Muscle of leg (tissue), 11 donors: ENCODE results near the gene USP32. TPM values are rescaled to one million over a fixed set of nuclear protein-coding genes. Genes with fewer than 3 reads are reported as not detected.

Source experiments
- DNase-seq: peaks from one replicate; pipeline ENCODE4 v3.0.0; 2013
- H3K27ac ChIP-seq: one replicate; pipeline ENCODE4 v1.5.1; 2013; ENCODE audit warnings: mild to moderate bottlenecking, low read length, control low read depth
- H3K27me3 ChIP-seq: one replicate; pipeline ENCODE4 v1.6.1; 2013; ENCODE audit warnings: low read length; ENCODE audit not compliant: control insufficient read depth, insufficient read depth
- H3K36me3 ChIP-seq: one replicate; pipeline ENCODE4 v1.6.1; 2013; ENCODE audit warnings: low read length; ENCODE audit not compliant: control insufficient read depth, insufficient read depth
- H3K4me1 ChIP-seq: one replicate; pipeline ENCODE4 v1.6.1; 2013; ENCODE audit warnings: low read length; ENCODE audit not compliant: control insufficient read depth, insufficient read depth
- H3K4me3 ChIP-seq: one replicate; pipeline ENCODE4 v1.5.1; 2013; ENCODE audit warnings: low read length, control low read depth
- H3K9me3 ChIP-seq: replicated peaks from 2 replicates; pipeline ENCODE4 v1.6.1; 2013; ENCODE audit warnings: low read depth, low read length; ENCODE audit not compliant: control insufficient read depth
- WGBS: methylation state at CpG from one replicate; pipeline ENCODE4 v1.1.5; 2013; ENCODE audit warnings: missing lambda C conversion rate; ENCODE audit not compliant: insufficient coverage; 5-methylcytosine and 5-hydroxymethylcytosine counted together
- polyA plus RNA-seq, 8 donors: library from polyadenylated mRNA; unstranded; fragments of 120-200 nt; gene quantifications; one replicate each; pipeline versions ENCODE4 v1.2.1 to v1.2.3, GENCODE V29; 2013; ENCODE audit warnings: inconsistent platforms in 1 of 8, low replicate concordance in 1 of 8; ENCODE audit not compliant: insufficient read length in 8 of 8, insufficient read depth in 1 of 8
- total RNA-seq: library from RNA; stranded (reverse); fragments of 120-200 nt; gene quantifications from one replicate; pipeline ENCODE4 v1.2.4, GENCODE V29; 2013

The USP32 gene
- total and polyA plus RNA-seq, 9 donors: 16.7 to 26.9 (median 23.2) TPM

GRCh38 chr17:60372790-60373483, 19.0 kb downstream of the USP32 start:
- Histone ChIP-seq H3K4me3 (no peak overlapping the region), H3K4me1 (no peaks in the 10 kb centered on the region), H3K27me3 (no peaks in the 10 kb centered on the region), H3K9me3 (no peaks in the 10 kb centered on the region), H3K36me3 (no peaks in the 10 kb centered on the region), H3K27ac (no peak overlapping the region)
- no peak for DNase-seq
- no CpG with 5 or more reads among the region's 6 CpGs for WGBS

GRCh38 chr17:60371818-60372510, 20.0 kb downstream of the USP32 start:
- H3K9me3 ChIP-seq: no peaks in the 10 kb centered on the region
- no peak overlapping the region for H3K27ac ChIP-seq
- DNase-seq: no peak
- no peaks in the 10 kb centered on the region for H3K4me1 ChIP-seq
- H3K36me3 ChIP-seq: no peaks in the 10 kb centered on the region
- no CpG with 5 or more reads among the region's 4 CpGs for WGBS
- H3K4me3 ChIP-seq: no peak overlapping the region
- H3K27me3 ChIP-seq: no peaks in the 10 kb centered on the region

DNA sequence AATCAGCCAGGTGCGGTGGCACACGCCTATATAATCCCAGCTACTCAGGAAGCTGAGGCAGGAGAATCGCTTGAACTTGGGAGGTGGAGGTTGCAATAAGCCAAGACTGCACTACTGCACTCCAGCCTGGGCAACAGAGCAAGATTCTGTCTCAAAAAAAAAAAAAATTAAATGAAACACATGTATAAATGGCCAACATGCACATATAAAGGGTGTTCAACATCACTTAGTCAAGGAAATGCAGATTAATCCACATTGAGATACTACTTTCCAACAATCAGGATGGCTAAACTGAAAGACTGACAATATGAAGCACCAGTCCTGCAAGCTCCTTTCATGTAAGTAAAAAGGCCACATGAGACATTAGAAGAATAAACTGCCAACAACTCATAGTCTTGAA, 20.5 kb downstream of the USP32 start:
- no CpG with 5 or more reads among the region's 3 CpGs for WGBS
- Histone ChIP-seq H3K36me3 (no peaks in the 10 kb centered on the region), H3K9me3 (no peaks in the 10 kb centered on the region), H3K4me3 (no peak overlapping the region), H3K4me1 (no peaks in the 10 kb centered on the region), H3K27me3 (no peaks in the 10 kb centered on the region), H3K27ac (no peak overlapping the region)
- no peak for DNase-seq

- no peak overlapping the region for H3K27ac ChIP-seq
- WGBS: 86% methylated on average over 1 of the region's 2 CpGs
- no peaks in the 10 kb centered on the region for H3K4me1 ChIP-seq
- no peak overlapping the region for H3K4me3 ChIP-seq
- H3K27me3 ChIP-seq: no peaks in the 10 kb centered on the region
- H3K9me3 ChIP-seq: no peaks in the 10 kb centered on the region
- no peak for DNase-seq
- no peaks in the 10 kb centered on the region for H3K36me3 ChIP-seq
Measured at GRCh38 chr17:60369727-60370126, 22.2 kb downstream of the USP32 start.

GRCh38 chr17:60363700-60364405, 28.1 kb downstream of the USP32 start:
- Histone ChIP-seq H3K4me3 (no peak overlapping the region), H3K27ac (no peak overlapping the region), H3K27me3 (no peaks in the 10 kb centered on the region), H3K9me3 (peaks cover 3% of the 10 kb centered on the region), H3K36me3 (no peaks in the 10 kb centered on the region), H3K4me1 (no peaks in the 10 kb centered on the region)
- no CpG with 5 or more reads among the region's 3 CpGs for WGBS
- no peak for DNase-seq

GRCh38 chr17:60362329-60362728, 29.6 kb downstream of the USP32 start:
- no peak for DNase-seq
- Histone ChIP-seq H3K36me3 (no peaks in the 10 kb centered on the region), H3K27ac (no peak overlapping the region), H3K4me1 (no peaks in the 10 kb centered on the region), H3K9me3 (peaks cover 3% of the 10 kb centered on the region), H3K27me3 (no peaks in the 10 kb centered on the region), H3K4me3 (no peak overlapping the region)
- no CpG with 5 or more reads among the region's 4 CpGs for WGBS

DNA sequence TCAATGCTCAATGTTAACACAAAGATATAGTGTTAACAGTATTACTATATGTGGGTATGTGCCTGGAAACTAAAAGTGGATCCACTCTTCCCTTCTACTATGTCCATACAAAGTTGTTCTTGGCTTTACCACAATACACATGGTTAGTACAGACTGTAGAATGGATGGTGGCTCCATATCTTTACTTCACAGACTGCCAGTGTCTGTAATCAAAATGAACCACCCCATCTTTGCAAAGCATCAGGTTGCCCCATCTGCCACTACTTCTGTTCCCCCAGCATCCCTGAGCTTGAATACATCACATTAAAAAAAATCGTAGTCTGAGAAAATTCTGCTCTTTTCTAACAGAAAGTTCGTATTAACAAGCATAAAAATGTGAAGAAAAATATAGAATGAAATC, 30.0 kb downstream of the USP32 start:
- DNase-seq: no peak
- H3K36me3 ChIP-seq: no peaks in the 10 kb centered on the region
- no peaks in the 10 kb centered on the region for H3K4me1 ChIP-seq
- no peaks in the 10 kb centered on the region for H3K27me3 ChIP-seq
- peaks cover 3% of the 10 kb centered on the region for H3K9me3 ChIP-seq
- H3K4me3 ChIP-seq: no peak overlapping the region
- no peak overlapping the region for H3K27ac ChIP-seq
- WGBS: no CpG with 5 or more reads among the region's 2 CpGs

DNA sequence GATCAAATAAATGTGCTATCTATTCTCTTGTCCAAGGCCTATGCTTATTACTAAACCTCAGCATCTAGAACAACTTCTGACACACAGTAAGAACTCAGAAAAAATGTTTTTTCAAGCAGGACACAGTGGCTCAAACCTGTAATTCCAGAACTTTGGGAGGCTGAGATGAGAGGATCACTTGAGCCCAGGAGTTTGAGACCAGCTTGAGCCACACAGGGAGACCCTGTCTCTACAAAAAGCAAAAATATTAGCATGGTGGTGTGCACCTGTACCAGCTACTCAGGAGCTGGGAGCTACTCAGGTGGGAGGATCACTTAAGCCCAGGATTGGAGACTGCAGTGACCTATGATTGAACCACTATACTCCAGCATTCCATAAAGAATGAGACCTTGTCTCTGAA, 32.5 kb downstream of the USP32 start:
- no peaks in the 10 kb centered on the region for H3K27me3 ChIP-seq
- no peak overlapping the region for H3K4me3 ChIP-seq
- peaks cover 3% of the 10 kb centered on the region for H3K9me3 ChIP-seq
- no peaks in the 10 kb centered on the region for H3K36me3 ChIP-seq
- H3K4me1 ChIP-seq: no peaks in the 10 kb centered on the region
- no peak for DNase-seq
- H3K27ac ChIP-seq: no peak overlapping the region

DNA sequence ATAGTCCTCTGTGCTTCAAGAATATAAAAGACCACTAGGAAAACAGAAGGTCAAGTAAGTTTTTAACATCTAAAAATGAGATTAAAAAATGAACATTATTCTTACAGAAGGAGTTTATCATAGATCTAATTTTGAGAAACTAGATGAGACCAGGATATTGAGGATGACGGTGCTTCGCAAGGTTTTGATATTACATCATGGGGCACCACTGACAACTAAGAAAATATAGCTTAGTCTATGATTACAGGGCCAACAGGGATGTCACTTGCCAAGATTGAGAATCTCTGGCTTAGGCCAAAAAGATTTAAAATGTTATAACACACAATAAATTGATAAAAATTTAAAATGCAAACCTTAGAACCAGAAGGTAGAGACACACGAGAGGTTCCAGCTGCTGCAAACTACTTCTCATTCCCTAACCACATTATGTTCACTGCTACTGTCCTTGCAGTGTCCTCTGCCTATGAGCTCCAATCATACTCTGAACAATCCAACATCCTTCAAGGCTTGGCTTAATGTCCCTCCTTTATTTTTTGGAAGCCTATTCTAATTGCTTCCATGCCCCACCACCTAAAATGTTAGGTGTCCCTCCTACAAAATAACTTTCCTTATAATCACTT, 33.2 kb downstream of the USP32 start:
- Histone ChIP-seq H3K27ac (no peak overlapping the region), H3K4me1 (no peaks in the 10 kb centered on the region), H3K36me3 (no peaks in the 10 kb centered on the region), H3K4me3 (no peak overlapping the region), H3K27me3 (no peaks in the 10 kb centered on the region), H3K9me3 (no peaks in the 10 kb centered on the region)
- DNase-seq: no peak
- WGBS: 90% methylated on average over 3 of the region's 3 CpGs

DNA sequence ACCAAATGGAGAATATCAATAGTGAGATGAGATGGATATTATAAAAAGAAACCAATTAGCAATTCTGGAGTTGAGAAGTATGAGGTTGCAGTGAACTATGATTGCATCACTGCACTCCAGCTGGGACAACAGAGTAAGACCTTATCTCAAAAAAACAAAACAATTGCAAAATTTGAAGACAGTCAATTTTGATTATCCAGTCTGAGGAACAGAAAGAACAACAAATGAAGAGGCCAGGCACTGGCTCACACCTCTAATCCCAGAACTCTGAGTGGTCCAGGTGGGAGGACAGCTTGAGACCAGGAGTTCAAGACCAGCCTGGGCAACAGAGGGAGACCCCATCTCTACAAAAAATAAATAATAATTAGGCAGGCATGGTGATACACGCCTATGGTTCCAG, 35.0 kb downstream of the USP32 start:
- no peak for DNase-seq
- no CpG with 5 or more reads among the region's 1 CpG for WGBS
- no peaks in the 10 kb centered on the region for H3K4me1 ChIP-seq
- no peak overlapping the region for H3K4me3 ChIP-seq
- H3K9me3 ChIP-seq: no peaks in the 10 kb centered on the region
- no peaks in the 10 kb centered on the region for H3K36me3 ChIP-seq
- no peak overlapping the region for H3K27ac ChIP-seq
- no peaks in the 10 kb centered on the region for H3K27me3 ChIP-seq
